ENCODE measurements around the gene TRDN.

GRCh38 chr6:123207967-123208510, 428.7 kb downstream of the TRDN start:
- TF ChIP-seq, protein P1, sequence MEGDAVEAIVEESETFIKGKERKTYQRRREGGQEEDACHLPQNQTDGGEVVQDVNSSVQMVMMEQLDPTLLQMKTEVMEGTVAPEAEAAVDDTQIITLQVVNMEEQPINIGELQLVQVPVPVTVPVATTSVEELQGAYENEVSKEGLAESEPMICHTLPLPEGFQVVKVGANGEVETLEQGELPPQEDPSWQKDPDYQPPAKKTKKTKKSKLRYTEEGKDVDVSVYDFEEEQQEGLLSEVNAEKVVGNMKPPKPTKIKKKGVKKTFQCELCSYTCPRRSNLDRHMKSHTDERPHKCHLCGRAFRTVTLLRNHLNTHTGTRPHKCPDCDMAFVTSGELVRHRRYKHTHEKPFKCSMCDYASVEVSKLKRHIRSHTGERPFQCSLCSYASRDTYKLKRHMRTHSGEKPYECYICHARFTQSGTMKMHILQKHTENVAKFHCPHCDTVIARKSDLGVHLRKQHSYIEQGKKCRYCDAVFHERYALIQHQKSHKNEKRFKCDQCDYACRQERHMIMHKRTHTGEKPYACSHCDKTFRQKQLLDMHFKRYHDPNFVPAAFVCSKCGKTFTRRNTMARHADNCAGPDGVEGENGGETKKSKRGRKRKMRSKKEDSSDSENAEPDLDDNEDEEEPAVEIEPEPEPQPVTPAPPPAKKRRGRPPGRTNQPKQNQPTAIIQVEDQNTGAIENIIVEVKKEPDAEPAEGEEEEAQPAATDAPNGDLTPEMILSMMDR (conservative IDR thresholded peaks at IDR 0.05; ENCODE audit: low read length): no peak
- no peak for TF ChIP-seq EZH2phosphoT487 (IDR thresholded peaks at IDR 0.05; ENCODE audit: borderline replicate concordance)
